Camera-type eye (tissue), 1 donor: ENCODE results near the gene LYPD3. TPM values are rescaled to one million over a fixed set of nuclear protein-coding genes. Genes with fewer than 3 reads are reported as not detected.

Experiments
- total RNA-seq: library from RNA; depleted of rRNA; stranded (reverse); fragments of >200 nt; gene quantifications from one replicate; pipeline ENCODE4 v1.2.3, GENCODE V29; 2014

Gene LYPD3
- 2.9 TPM for total RNA-seq

GRCh38 chr19:43465468-43466120 is at the start of gene LYPD3:
TSS of gene LYPD3 (minus strand) at chr19:43465608. CDS start at chr19:43465571, 37 bp downstream.

GRCh38 chr19:43504426-43505185 is 39.2 kb upstream of the LYPD3 start, which contains the start of gene PHLDB3:
TSS of gene PHLDB3 (minus strand) at chr19:43504746. CDS start at chr19:43504118, 628 bp downstream.

GRCh38 chr19:43414554-43414953 is 50.9 kb downstream of the LYPD3 start, which contains the start of gene TEX101:
TSS of gene TEX101 (plus strand) at chr19:43414890. CDS start at chr19:43415920, 1,030 bp downstream.

Other genes starting within 250 kb of the LYPD3 start
- gene PSG9, start 196.1 kb downstream of the LYPD3 start, total RNA-seq = not detected
- 4.5 TPM for gene CD177, start 111.9 kb downstream of the LYPD3 start, total RNA-seq
- gene TEX101, start 50.7 kb downstream of the LYPD3 start, total RNA-seq = 0.55 TPM
- 16.4 TPM for gene PHLDB3, start 39.1 kb upstream of the LYPD3 start, total RNA-seq
- gene ETHE1, start 61.6 kb upstream of the LYPD3 start, total RNA-seq = 24.4 TPM
- 1.0 TPM for gene ZNF575, start 67.6 kb upstream of the LYPD3 start, total RNA-seq
- gene XRCC1, start 109.9 kb upstream of the LYPD3 start, total RNA-seq = 32.4 TPM
- gene PINLYP, start 110.2 kb upstream of the LYPD3 start, total RNA-seq = 10.1 TPM
- gene IRGQ, start 130.5 kb upstream of the LYPD3 start, total RNA-seq = 55.9 TPM
- 16.3 TPM for gene ZNF576, start 131.0 kb upstream of the LYPD3 start, total RNA-seq
- not detected for gene SRRM5, start 146.5 kb upstream of the LYPD3 start, total RNA-seq
- gene ZNF428, start 154.0 kb upstream of the LYPD3 start, total RNA-seq = 43.9 TPM
- gene CADM4, start 174.2 kb upstream of the LYPD3 start, total RNA-seq = 44.0 TPM
- 9.2 TPM for gene PLAUR, start 204.6 kb upstream of the LYPD3 start, total RNA-seq